CD14-positive monocyte (primary cell): Measurements from ENCODE around the gene IFT122. TPM values are rescaled to one million over a fixed set of nuclear protein-coding genes. Genes with fewer than 3 reads are reported as not detected.
A peak's percentile ranks its signal among the peaks of the same experiment; 100 is the strongest.

Source experiments
- DNase-seq, 3 donors: peaks; one replicate each; pipeline ENCODE4 v3.0.0-alpha.2; 2011 to 2022
- H2AFZ ChIP-seq: 2 replicates; pipeline ENCODE4 v1.6.0; 2012; ENCODE audit warnings: mild to moderate bottlenecking, low read depth, low read length, inconsistent platforms; ENCODE audit not compliant: insufficient read depth, poor library complexity, severe bottlenecking
- H3K27ac ChIP-seq, 2 donors: 1 replicate in 1 of 2; 2 replicates in 1 of 2; pipeline ENCODE4 v1.5.1; 2012 to 2013; ENCODE audit warnings: low read length in 2 of 2, control low read depth in 1 of 2, inconsistent platforms in 1 of 2, low read depth in 1 of 2, mild to moderate bottlenecking in 1 of 2
- H3K27me3 ChIP-seq, 2 donors: one replicate each; pipeline versions ENCODE4 v1.6.0 to v1.6.1; 2011 to 2013; ENCODE audit warnings: low read length in 2 of 2; ENCODE audit not compliant: control insufficient read depth in 2 of 2, insufficient read depth in 2 of 2
- H3K36me3 ChIP-seq, 2 donors: replicated peaks in 1 of 2; 1 replicate in 1 of 2; 2 replicates in 1 of 2; pipeline versions ENCODE4 v1.5.1 to v1.6.1; 2012 to 2013; ENCODE audit warnings: low read length in 2 of 2, control low read depth in 1 of 2, inconsistent platforms in 1 of 2, mild to moderate bottlenecking in 1 of 2; ENCODE audit not compliant: insufficient read depth in 2 of 2, control insufficient read depth in 1 of 2
- H3K4me1 ChIP-seq, 2 donors: 1 replicate in 1 of 2; 2 replicates in 1 of 2; pipeline versions ENCODE4 v1.5.1 to v1.6.1; 2012 to 2013; ENCODE audit warnings: low read length in 2 of 2, control low read depth in 1 of 2, inconsistent platforms in 1 of 2, mild to moderate bottlenecking in 1 of 2, moderate library complexity in 1 of 2; ENCODE audit not compliant: insufficient read depth in 2 of 2, control insufficient read depth in 1 of 2
- H3K4me2 ChIP-seq: replicated peaks from 2 replicates; pipeline ENCODE3; 2012; ENCODE audit warnings: low read length, moderate library complexity, mild to moderate bottlenecking; ENCODE audit not compliant: poor library complexity, severe bottlenecking; ENCODE audit errors: extremely low read depth
- H3K4me3 ChIP-seq, 3 experiments: fragments of 200-600 bp in 1 of 3; sonication (generic) in 1 of 3; replicated peaks in 1 of 3; 1 replicate in 2 of 3; 2 replicates in 1 of 3; pipeline ENCODE4 v1.5.1; 2011 to 2013; ENCODE audit warnings: low read length in 3 of 3, mild to moderate bottlenecking in 3 of 3, control low read depth in 2 of 3, low read depth in 2 of 3, inconsistent platforms in 1 of 3, moderate library complexity in 1 of 3
- H3K79me2 ChIP-seq: 2 replicates; pipeline ENCODE4 v1.6.0; 2012; ENCODE audit warnings: mild to moderate bottlenecking, control low read depth, inconsistent platforms, low read length, moderate library complexity; ENCODE audit not compliant: insufficient read depth
- H3K9ac ChIP-seq: 2 replicates; pipeline ENCODE4 v1.6.0; 2017; ENCODE audit warnings: low read length, mild to moderate bottlenecking; ENCODE audit not compliant: insufficient read depth, poor library complexity, severe bottlenecking
- H3K9me3 ChIP-seq, 2 donors: replicated peaks in 1 of 2; 1 replicate in 1 of 2; 2 replicates in 1 of 2; pipeline versions ENCODE4 v1.5.1 to v1.6.1; 2012 to 2013; ENCODE audit warnings: low read length in 2 of 2, control low read depth in 1 of 2; ENCODE audit not compliant: control insufficient read depth in 1 of 2, insufficient read depth in 1 of 2
- H4K20me1 ChIP-seq: 2 replicates; pipeline ENCODE4 v1.6.0; 2012; ENCODE audit warnings: mild to moderate bottlenecking, low read length, control low read depth, moderate library complexity; ENCODE audit not compliant: insufficient read depth
- H3K27ac Mint-ChIP-seq, 7 donors: one replicate each; pipeline ENCODE4 v1.8.0; 2020; ENCODE audit warnings: mild to moderate bottlenecking in 7 of 7, mixed read lengths in 7 of 7, moderate library complexity in 6 of 7, inconsistent platforms in 2 of 7
- H3K27me3 Mint-ChIP-seq, 3 donors: one replicate each; pipeline ENCODE4 v1.8.0; 2021 to 2022; ENCODE audit warnings: low read depth in 3 of 3, mild to moderate bottlenecking in 3 of 3, mixed read lengths in 3 of 3, moderate library complexity in 3 of 3, inconsistent platforms in 1 of 3
- H3K36me3 Mint-ChIP-seq, 2 donors: one replicate each; pipeline ENCODE4 v1.8.0; 2020; ENCODE audit warnings: mixed read lengths in 2 of 2, inconsistent platforms in 1 of 2, mild to moderate bottlenecking in 1 of 2
- H3K4me1 Mint-ChIP-seq: one replicate; pipeline ENCODE4 v1.8.0; 2020; ENCODE audit warnings: mild to moderate bottlenecking, mixed read lengths
- H3K4me3 Mint-ChIP-seq, 2 donors: one replicate each; pipeline ENCODE4 v1.8.0; 2020; ENCODE audit warnings: mild to moderate bottlenecking in 2 of 2, mixed read lengths in 2 of 2, moderate library complexity in 1 of 2
- H3K9me3 Mint-ChIP-seq, 7 donors: one replicate each; pipeline ENCODE4 v1.8.0; 2020 to 2022; ENCODE audit warnings: mixed read lengths in 7 of 7, mild to moderate bottlenecking in 6 of 7, moderate library complexity in 6 of 7, inconsistent platforms in 2 of 7
- CTCF ChIP-seq: fragments of 200-600 bp; IDR thresholded peaks from one replicate; pipeline ENCODE4 v1.8.0; 2022; ENCODE audit warnings: antibody characterized with exemption, mild to moderate bottlenecking
- WGBS: methylation state at CpG from one replicate; pipeline ENCODE4 v1.1.5; 2013; ENCODE audit warnings: missing lambda C conversion rate; ENCODE audit not compliant: insufficient coverage; 5-methylcytosine and 5-hydroxymethylcytosine counted together
- intact Hi-C, 2 donors: fragments of 100-400 bp; cut with micrococcal nuclease; formaldehyde crosslinking; loops; one replicate each; pipeline versions ENCODE4 v1.15.0 to v1.15.1; 2023
- polyA plus RNA-seq, 3 donors: library from polyadenylated mRNA; depleted of rRNA in 1 of 3; unstranded in 2 of 3; stranded (reverse) in 1 of 3; fragments of 300-500 nt in 2 of 3; fragments of >200 nt in 1 of 3; fragmentation: Illumina TruSeq in 2 of 3; gene quantifications; 1 replicate in 2 of 3; 2 replicates in 1 of 3; pipeline ENCODE4 v1.2.3, GENCODE V29; 2012 to 2021

IFT122 gene
- polyA plus RNA-seq, 3 donors, result 3.3 to 12.2 (median 3.6) TPM

- WGBS, result 100% methylated on average over 3 of the region's 7 CpGs
- H3K4me2 ChIP-seq, result no peak overlapping the region
- Mint-ChIP-seq H3K4me1 (no peaks in the 10 kb centered on the region), H3K9me3 (no peaks in the 10 kb centered on the region), H3K27me3 (peaks cover 0 to 2% (median 0%) of the 10 kb centered on the region in 3 donors), H3K4me3 (no peak overlapping the region), H3K36me3 (peaks cover 73 to 87% of the 10 kb centered on the region in 2 donors), H3K27ac (peak overlapping the region in 2 of 7 donors; percentile 58 to 69)
- H3K79me2 ChIP-seq, result no peaks in the 10 kb centered on the region
- H3K4me3 ChIP-seq, result no peak overlapping the region
- no peaks in the 10 kb centered on the region for H3K9me3 ChIP-seq
- no peak for TF ChIP-seq CTCF
- intact Hi-C loops, result no loop called here
- no peak for DNase-seq
- H3K4me1 ChIP-seq, result no peaks in the 10 kb centered on the region
- H3K9ac ChIP-seq, result no peak overlapping the region
- no peak overlapping the region for H2AFZ ChIP-seq
- H3K27ac ChIP-seq, result peak overlapping the region in 1 of 2 donors; percentile 20
- H4K20me1 ChIP-seq, result peaks cover 8% of the 10 kb centered on the region
- peaks cover 95 to 99% of the 10 kb centered on the region in 2 donors for H3K36me3 ChIP-seq
- no peaks in the 10 kb centered on the region for H3K27me3 ChIP-seq
Observed at GRCh38 chr3:129565902-129566301, 125.9 kb downstream of the IFT122 start.

- Histone ChIP-seq H3K27me3 (no peaks in the 10 kb centered on the region), H3K9me3 (no peaks in the 10 kb centered on the region), H3K4me1 (no peaks in the 10 kb centered on the region), H3K79me2 (no peaks in the 10 kb centered on the region), H3K36me3 (peaks cover 94 to 100% of the 10 kb centered on the region in 2 donors), H3K9ac (no peak overlapping the region), H3K4me3 (no peak overlapping the region), H3K4me2 (no peak overlapping the region), H3K27ac (no peak overlapping the region), H4K20me1 (peaks cover 8% of the 10 kb centered on the region), H2AFZ (no peak overlapping the region)
- no peak for TF ChIP-seq CTCF
- intact Hi-C loops, result no loop called here
- Mint-ChIP-seq H3K4me1 (no peaks in the 10 kb centered on the region), H3K9me3 (no peaks in the 10 kb centered on the region), H3K27ac (peak overlapping the region in 2 of 7 donors; percentile 20 to 44), H3K27me3 (peaks cover 0 to 3% (median 0%) of the 10 kb centered on the region in 3 donors), H3K4me3 (no peak overlapping the region), H3K36me3 (peaks cover 76 to 94% of the 10 kb centered on the region in 2 donors)
- WGBS, result 97% methylated on average over 16 of the region's 18 CpGs
- DNase-seq, result no peak
Observed at GRCh38 chr3:129567176-129567705, 127.2 kb downstream of the IFT122 start.
